Esophagus squamous epithelium (tissue), 4 donors: ENCODE data around the gene AP1S1.

Source experiments
- POLR2A ChIP-seq, 4 donors: fragments of 450-650 bp; IDR thresholded peaks; one replicate each; pipeline ENCODE4 v1.6.1; 2017; ENCODE audit warnings: antibody characterized with exemption in 4 of 4, mild to moderate bottlenecking in 4 of 4, moderate library complexity in 3 of 4
- TF ChIP-seq, protein P1 (sequence below), 6 experiments: fragments of 450-650 bp in 4 of 6; fragments of 200-600 bp in 2 of 6; sonication (generic) in 2 of 6; IDR thresholded peaks; one replicate each; pipeline ENCODE4 v1.5.1; 2016 to 2019; ENCODE audit warnings: antibody characterized with exemption in 6 of 6, mild to moderate bottlenecking in 4 of 6, moderate library complexity in 4 of 6

DNA sequence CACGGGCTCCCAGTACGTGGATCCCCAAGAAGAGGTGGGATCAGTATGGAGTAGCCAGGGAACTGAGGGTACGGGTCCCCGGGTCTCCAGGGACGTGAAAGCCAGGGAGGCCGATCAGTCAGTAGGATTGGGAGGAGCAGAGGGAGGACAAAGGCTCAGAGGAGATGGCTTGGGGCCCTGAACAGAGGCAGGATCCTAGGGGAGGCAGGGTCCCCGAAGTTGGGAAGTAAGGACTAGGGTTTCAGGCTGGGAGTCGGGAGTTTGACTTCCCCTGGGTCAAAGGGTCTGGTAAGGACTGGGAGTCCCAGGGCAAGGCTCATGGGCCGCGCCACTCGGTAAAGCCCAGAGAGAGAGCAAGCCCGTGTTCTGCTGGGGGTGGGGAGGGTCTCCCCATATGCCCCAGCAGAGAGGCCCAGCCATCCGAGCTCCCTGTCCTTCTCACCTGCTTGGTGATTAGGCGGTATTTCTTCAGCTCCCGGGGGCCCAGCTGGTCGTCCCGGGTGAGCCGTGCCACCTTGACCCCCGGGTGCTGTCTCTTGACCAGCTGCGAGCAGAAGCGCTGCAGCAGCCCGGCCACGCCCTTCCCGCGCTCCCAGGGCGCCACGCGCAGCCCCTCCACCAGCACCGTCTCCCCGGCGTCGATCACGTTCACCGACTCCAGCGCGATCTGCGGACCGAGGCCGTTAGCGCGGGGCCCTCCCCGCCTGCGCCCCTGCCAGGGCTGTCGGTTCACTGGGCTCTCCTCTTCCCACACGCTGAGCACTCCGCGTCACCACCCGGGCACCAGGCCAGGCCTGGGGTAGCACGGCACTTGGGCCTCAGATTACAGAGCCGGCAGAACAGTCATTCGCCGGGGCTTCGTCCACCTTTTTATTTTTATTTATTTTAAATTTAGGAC lies 18.8 kb downstream of the AP1S1 start:
- no peak for TF ChIP-seq POLR2A (IDR thresholded peaks at IDR 0.05)
- TF ChIP-seq, protein P1, sequence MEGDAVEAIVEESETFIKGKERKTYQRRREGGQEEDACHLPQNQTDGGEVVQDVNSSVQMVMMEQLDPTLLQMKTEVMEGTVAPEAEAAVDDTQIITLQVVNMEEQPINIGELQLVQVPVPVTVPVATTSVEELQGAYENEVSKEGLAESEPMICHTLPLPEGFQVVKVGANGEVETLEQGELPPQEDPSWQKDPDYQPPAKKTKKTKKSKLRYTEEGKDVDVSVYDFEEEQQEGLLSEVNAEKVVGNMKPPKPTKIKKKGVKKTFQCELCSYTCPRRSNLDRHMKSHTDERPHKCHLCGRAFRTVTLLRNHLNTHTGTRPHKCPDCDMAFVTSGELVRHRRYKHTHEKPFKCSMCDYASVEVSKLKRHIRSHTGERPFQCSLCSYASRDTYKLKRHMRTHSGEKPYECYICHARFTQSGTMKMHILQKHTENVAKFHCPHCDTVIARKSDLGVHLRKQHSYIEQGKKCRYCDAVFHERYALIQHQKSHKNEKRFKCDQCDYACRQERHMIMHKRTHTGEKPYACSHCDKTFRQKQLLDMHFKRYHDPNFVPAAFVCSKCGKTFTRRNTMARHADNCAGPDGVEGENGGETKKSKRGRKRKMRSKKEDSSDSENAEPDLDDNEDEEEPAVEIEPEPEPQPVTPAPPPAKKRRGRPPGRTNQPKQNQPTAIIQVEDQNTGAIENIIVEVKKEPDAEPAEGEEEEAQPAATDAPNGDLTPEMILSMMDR (IDR thresholded peaks at IDR 0.05), result no peak
